T-cell (primary cell): Measurements from ENCODE around the gene BSG. TPM values are rescaled to one million over a fixed set of nuclear protein-coding genes. Genes with fewer than 3 reads are reported as not detected.

Experiments used
- ATAC-seq, 4 experiments: fragments of 200-7000 bp in 3 of 4; fragments of 150-1000 bp in 1 of 4; cut with Tn5 transposase; replicated peaks in 1 of 4; 1 replicate in 3 of 4; 2 replicates in 1 of 4; pipeline ENCODE4 v1.10.0; 2021; ENCODE audit warnings: moderate library complexity in 3 of 4, mild to moderate bottlenecking in 2 of 4, moderate number of reproducible peaks in 1 of 4
- CTCF ChIA-PET, 2 donors: fragments of 300-600 bp; sonication (Branson Sonifier 250); formaldehyde crosslinking; loops; one replicate each; lab custom pipeline; 2022; ENCODE audit warnings: antibody characterized with exemption in 2 of 2; lab: Charles Lee
- POLR2A ChIA-PET, 2 donors: fragments of 300-600 bp; sonication (Branson Sonifier 250); formaldehyde crosslinking; loops; one replicate each; lab custom pipeline; 2022; ENCODE audit warnings: antibody characterized with exemption in 2 of 2; lab: Charles Lee
- DNase-seq, 35 experiments: peaks; one replicate each; pipeline versions ENCODE4 v3.0.0 to v3.0.0-alpha.2; 2013 to 2023
- H3K27ac ChIP-seq: one replicate; pipeline ENCODE4 v1.5.1; 2013; ENCODE audit warnings: low read length
- H3K27me3 ChIP-seq, 2 experiments: replicated peaks in 1 of 2; 1 replicate in 1 of 2; 2 replicates in 1 of 2; pipeline versions ENCODE4 v1.6.1 to v1.7.0; 2013; ENCODE audit warnings: low read length in 1 of 2, mixed read lengths in 1 of 2; ENCODE audit not compliant: control insufficient read depth in 2 of 2, insufficient read depth in 2 of 2; ENCODE audit errors: extremely low read depth in 1 of 2
- H3K36me3 ChIP-seq, 2 donors: 1 replicate in 1 of 2; 2 replicates in 1 of 2; pipeline versions ENCODE4 v1.6.1 to v1.7.0; 2013; ENCODE audit warnings: low read length in 1 of 2; ENCODE audit not compliant: control insufficient read depth in 2 of 2, insufficient read depth in 1 of 2; ENCODE audit errors: extremely low read depth in 1 of 2
- H3K4me1 ChIP-seq, 2 experiments: 1 replicate in 1 of 2; 2 replicates in 1 of 2; pipeline versions ENCODE4 v1.6.1 to v1.7.0; 2013; ENCODE audit warnings: low read length in 2 of 2, mixed read lengths in 1 of 2; ENCODE audit not compliant: insufficient read depth in 2 of 2, control insufficient read depth in 1 of 2; ENCODE audit errors: extremely low read depth in 1 of 2
- H3K4me3 ChIP-seq, 2 donors: 1 replicate in 1 of 2; 2 replicates in 1 of 2; pipeline versions ENCODE4 v1.5.1 to v1.7.0; 2013; ENCODE audit warnings: mild to moderate bottlenecking in 2 of 2, low read length in 1 of 2, moderate library complexity in 1 of 2; ENCODE audit not compliant: control insufficient read depth in 1 of 2; ENCODE audit errors: extremely low read depth in 1 of 2
- H3K9me3 ChIP-seq: 2 replicates; pipeline ENCODE4 v1.7.0; 2013
- H3K27ac Mint-ChIP-seq, 2 donors: one replicate each; pipeline ENCODE4 v1.8.0; 2020 to 2021; ENCODE audit warnings: mild to moderate bottlenecking in 2 of 2, mixed read lengths in 2 of 2
- H3K27me3 Mint-ChIP-seq, 2 donors: one replicate each; pipeline ENCODE4 v1.8.0; 2021 to 2022; ENCODE audit warnings: mixed read lengths in 2 of 2
- H3K36me3 Mint-ChIP-seq: one replicate; pipeline ENCODE4 v1.8.0; 2021; ENCODE audit warnings: mixed read lengths
- H3K4me1 Mint-ChIP-seq, 3 donors: one replicate each; pipeline ENCODE4 v1.8.0; 2020 to 2022; ENCODE audit warnings: mixed read lengths in 3 of 3, mild to moderate bottlenecking in 1 of 3
- H3K4me3 Mint-ChIP-seq, 3 donors: one replicate each; pipeline ENCODE4 v1.8.0; 2020 to 2022; ENCODE audit warnings: mild to moderate bottlenecking in 3 of 3, mixed read lengths in 3 of 3, moderate library complexity in 3 of 3
- H3K9me3 Mint-ChIP-seq, 3 donors: one replicate each; pipeline ENCODE4 v1.8.0; 2020 to 2022; ENCODE audit warnings: mixed read lengths in 3 of 3
- WGBS: methylation state at CpG from one replicate; pipeline ENCODE4 v1.1.5; 2013; ENCODE audit warnings: missing lambda C conversion rate; ENCODE audit not compliant: insufficient coverage; 5-methylcytosine and 5-hydroxymethylcytosine counted together
- total RNA-seq, 35 experiments: library from RNA in 6 of 35; stranded (reverse) in 6 of 35; fragments of 120-200 nt in 1 of 35; gene quantifications; one replicate each; pipeline versions ENCODE4 v1.2.1 to v1.2.4 and lab custom pipeline; 2013 to 2026

Gene BSG
- total RNA-seq, 5 donors from 2014 or later (not counting 1 experiment from before 2014, with no cell fraction given) = 89.3 to 165 (median 152) TPM

GRCh38 chr19:579842-580155 lies 7.4 kb downstream of the BSG start:
- peaks cover 17 to 25% (median 18%) of the 10 kb centered on the region in 3 donors for H3K4me1 Mint-ChIP-seq
- POLR2A ChIA-PET = no interaction called here
- H3K4me3 Mint-ChIP-seq = no peak overlapping the region
- no peak for DNase-seq
- H3K36me3 Mint-ChIP-seq = no peaks in the 10 kb centered on the region
- WGBS = 95% methylated on average over 11 of the region's 11 CpGs
- H3K27me3 ChIP-seq = peaks cover 0 to 11% of the 10 kb centered on the region in 2 experiments
- H3K27me3 Mint-ChIP-seq = peaks cover 0 to 2% of the 10 kb centered on the region in 2 donors
- no peak overlapping the region for H3K4me3 ChIP-seq
- ATAC-seq = no peak
- no peak overlapping the region for H3K27ac Mint-ChIP-seq
- peaks cover 7 to 48% of the 10 kb centered on the region in 2 donors for H3K36me3 ChIP-seq
- CTCF ChIA-PET = no interaction called here
- H3K4me1 ChIP-seq = peaks cover 7 to 35% of the 10 kb centered on the region in 2 experiments
- no peaks in the 10 kb centered on the region for H3K9me3 ChIP-seq
- H3K9me3 Mint-ChIP-seq = no peaks in the 10 kb centered on the region
- H3K27ac ChIP-seq = no peak overlapping the region

DNA sequence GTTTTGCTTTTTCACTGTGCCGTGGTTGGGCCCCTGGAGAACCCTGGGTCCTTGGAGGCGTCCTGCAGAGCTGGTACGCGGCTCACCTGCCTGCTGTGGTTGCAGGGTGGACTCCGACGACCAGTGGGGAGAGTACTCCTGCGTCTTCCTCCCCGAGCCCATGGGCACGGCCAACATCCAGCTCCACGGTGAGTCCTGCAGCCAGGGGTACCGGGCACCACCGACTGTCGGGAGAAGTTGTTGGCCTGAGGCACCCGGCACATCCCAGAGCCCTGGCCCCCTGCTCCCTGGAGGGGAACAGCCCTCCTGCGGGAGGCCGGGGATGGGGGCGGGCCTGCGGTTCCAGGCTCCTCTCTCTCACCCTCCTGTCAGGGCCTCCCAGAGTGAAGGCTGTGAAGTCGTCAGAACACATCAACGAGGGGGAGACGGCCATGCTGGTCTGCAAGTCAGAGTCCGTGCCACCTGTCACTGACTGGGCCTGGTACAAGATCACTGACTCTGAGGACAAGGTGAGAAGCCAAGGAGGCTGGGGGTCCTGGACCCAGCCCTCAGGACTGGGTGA lies 8.0 kb downstream of the BSG start:
- ATAC-seq (no peak), DNase-seq (no peak)
- WGBS = 88% methylated on average over 22 of the region's 22 CpGs
- peaks cover 7 to 48% of the 10 kb centered on the region in 2 donors for H3K36me3 ChIP-seq
- H3K4me1 ChIP-seq = peaks cover 7 to 30% of the 10 kb centered on the region in 2 experiments
- H3K27me3 ChIP-seq = peaks cover 0 to 14% of the 10 kb centered on the region in 2 experiments
- no peaks in the 10 kb centered on the region for H3K36me3 Mint-ChIP-seq
- ChIA-PET CTCF (no interaction called here), POLR2A (no interaction called here)
- no peaks in the 10 kb centered on the region for H3K9me3 Mint-ChIP-seq
- no peaks in the 10 kb centered on the region for H3K9me3 ChIP-seq
- H3K4me3 ChIP-seq = no peak overlapping the region
- H3K27me3 Mint-ChIP-seq = peaks cover 0 to 2% of the 10 kb centered on the region in 2 donors
- peaks cover 13 to 20% (median 13%) of the 10 kb centered on the region in 3 donors for H3K4me1 Mint-ChIP-seq
- no peak overlapping the region for H3K27ac Mint-ChIP-seq
- H3K4me3 Mint-ChIP-seq = no peak overlapping the region
- H3K27ac ChIP-seq = no peak overlapping the region

DNA sequence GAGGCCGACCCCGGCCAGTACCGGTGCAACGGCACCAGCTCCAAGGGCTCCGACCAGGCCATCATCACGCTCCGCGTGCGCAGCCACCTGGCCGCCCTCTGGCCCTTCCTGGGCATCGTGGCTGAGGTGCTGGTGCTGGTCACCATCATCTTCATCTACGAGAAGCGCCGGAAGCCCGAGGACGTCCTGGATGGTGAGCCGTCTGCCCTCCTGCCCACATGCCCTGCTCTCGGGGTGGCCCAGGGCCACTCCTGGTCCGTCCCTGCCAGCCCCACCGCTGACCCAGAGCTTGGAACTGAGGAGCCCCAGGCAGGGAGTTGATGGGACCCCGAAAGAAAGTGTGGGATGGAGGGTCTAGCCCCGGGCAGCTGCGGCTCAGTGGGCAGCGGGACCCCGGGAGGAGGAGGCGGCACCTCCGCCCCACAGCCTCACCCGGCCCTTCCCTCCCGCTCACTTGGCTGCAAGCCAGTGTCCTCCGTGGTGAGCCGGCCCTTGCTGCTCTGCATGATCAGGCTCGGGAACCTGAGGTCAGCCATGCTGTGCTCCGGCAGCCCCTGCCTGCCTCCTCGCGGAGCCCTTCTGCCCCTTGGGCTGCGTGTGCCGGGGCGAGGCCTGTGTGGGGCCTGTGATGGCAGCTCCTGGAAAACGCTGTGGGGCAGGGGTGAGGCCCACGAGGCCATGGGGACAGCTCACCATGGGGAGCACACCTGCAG lies 9.2 kb downstream of the BSG start:
- no peak for DNase-seq
- Histone ChIP-seq H3K27ac (no peak overlapping the region), H3K27me3 (peaks cover 0 to 26% of the 10 kb centered on the region in 2 experiments), H3K36me3 (peaks cover 7 to 48% of the 10 kb centered on the region in 2 donors), H3K9me3 (no peaks in the 10 kb centered on the region), H3K4me3 (no peak overlapping the region), H3K4me1 (peaks cover 2 to 19% of the 10 kb centered on the region in 2 experiments)
- ATAC-seq = no peak
- 94% methylated on average over 40 of the region's 40 CpGs for WGBS
- Mint-ChIP-seq H3K27ac (no peak overlapping the region), H3K4me3 (no peak overlapping the region), H3K36me3 (no peaks in the 10 kb centered on the region), H3K9me3 (no peaks in the 10 kb centered on the region), H3K27me3 (peaks cover 0 to 2% of the 10 kb centered on the region in 2 donors), H3K4me1 (peaks cover 9 to 11% (median 11%) of the 10 kb centered on the region in 3 donors)
- CTCF ChIA-PET = interaction anchor here in 1 of 2 donors (0.6 kb wide), 1 partner anchor 73 kb away, joined by 3 read pairs; no protein-coding TSS in a partner anchor
- POLR2A ChIA-PET = no interaction called here

DNA sequence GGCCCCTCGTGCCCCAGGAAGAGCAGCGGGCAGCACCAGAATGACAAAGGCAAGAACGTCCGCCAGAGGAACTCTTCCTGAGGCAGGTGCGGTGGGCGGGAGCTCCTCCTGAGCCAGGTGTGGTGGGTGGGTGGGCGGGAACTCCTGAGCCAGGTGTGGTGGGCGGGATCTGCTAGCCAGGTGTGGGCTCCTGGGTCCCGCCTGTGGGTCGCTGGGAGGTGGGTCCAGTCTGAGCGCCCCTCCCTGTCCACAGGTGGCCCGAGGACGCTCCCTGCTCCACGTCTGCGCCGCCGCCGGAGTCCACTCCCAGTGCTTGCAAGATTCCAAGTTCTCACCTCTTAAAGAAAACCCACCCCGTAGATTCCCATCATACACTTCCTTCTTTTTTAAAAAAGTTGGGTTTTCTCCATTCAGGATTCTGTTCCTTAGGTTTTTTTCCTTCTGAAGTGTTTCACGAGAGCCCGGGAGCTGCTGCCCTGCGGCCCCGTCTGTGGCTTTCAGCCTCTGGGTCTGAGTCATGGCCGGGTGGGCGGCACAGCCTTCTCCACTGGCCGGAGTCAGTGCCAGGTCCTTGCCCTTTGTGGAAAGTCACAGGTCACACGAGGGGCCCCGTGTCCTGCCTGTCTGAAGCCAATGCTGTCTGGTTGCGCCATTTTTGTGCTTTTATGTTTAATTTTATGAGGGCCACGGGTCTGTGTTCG lies 10.3 kb downstream of the BSG start:
- 84% methylated on average over 22 of the region's 31 CpGs for WGBS
- Mint-ChIP-seq H3K36me3 (no peaks in the 10 kb centered on the region), H3K27me3 (peaks cover 0 to 2% of the 10 kb centered on the region in 2 donors), H3K4me1 (peaks cover 3 to 6% (median 5%) of the 10 kb centered on the region in 3 donors), H3K27ac (no peak overlapping the region), H3K4me3 (no peak overlapping the region), H3K9me3 (no peaks in the 10 kb centered on the region)
- H3K27me3 ChIP-seq = peaks cover 0 to 37% of the 10 kb centered on the region in 2 experiments
- CTCF ChIA-PET = interaction anchor here in 1 of 2 donors (0.6 kb wide), 1 partner anchor 72 kb away, joined by 3 read pairs; no protein-coding TSS in a partner anchor
- H3K4me3 ChIP-seq = no peak overlapping the region
- DNase-seq (no peak), ATAC-seq (no peak)
- H3K9me3 ChIP-seq = no peaks in the 10 kb centered on the region
- POLR2A ChIA-PET = no interaction called here
- peaks cover 7 to 44% of the 10 kb centered on the region in 2 donors for H3K36me3 ChIP-seq
- no peak overlapping the region for H3K27ac ChIP-seq
- H3K4me1 ChIP-seq = peaks cover 0 to 8% of the 10 kb centered on the region in 2 experiments

- no peaks in the 10 kb centered on the region for H3K9me3 ChIP-seq
- Mint-ChIP-seq H3K36me3 (no peaks in the 10 kb centered on the region), H3K4me1 (peaks cover 4 to 7% (median 6%) of the 10 kb centered on the region in 3 donors), H3K9me3 (no peaks in the 10 kb centered on the region), H3K27ac (no peak overlapping the region), H3K27me3 (peaks cover 4 to 5% of the 10 kb centered on the region in 2 donors), H3K4me3 (no peak overlapping the region)
- WGBS = 96% methylated on average over 10 of the region's 27 CpGs
- POLR2A ChIA-PET = no interaction called here
- H3K36me3 ChIP-seq = peaks cover 7 to 39% of the 10 kb centered on the region in 2 donors
- CTCF ChIA-PET = interaction anchor here in 1 of 2 donors (0.6 kb wide), 1 partner anchor 72 kb away, joined by 3 read pairs; no protein-coding TSS in a partner anchor
- H3K4me3 ChIP-seq = no peak overlapping the region
- no peak for DNase-seq
- H3K27me3 ChIP-seq = peaks cover 0 to 44% of the 10 kb centered on the region in 2 experiments
- no peak overlapping the region for H3K27ac ChIP-seq
- H3K4me1 ChIP-seq = peaks cover 0 to 14% of the 10 kb centered on the region in 2 experiments
- ATAC-seq = no peak
Observed at GRCh38 chr19:583198-583967, 11.0 kb downstream of the BSG start.

GRCh38 chr19:583968-584239 lies 11.5 kb downstream of the BSG start:
- ATAC-seq (no peak), DNase-seq (no peak)
- peaks cover 0 to 19% of the 10 kb centered on the region in 2 experiments for H3K4me1 ChIP-seq
- Mint-ChIP-seq H3K4me1 (peaks cover 5 to 9% (median 6%) of the 10 kb centered on the region in 3 donors), H3K4me3 (no peak overlapping the region), H3K9me3 (no peaks in the 10 kb centered on the region), H3K27me3 (peaks cover 4 to 8% of the 10 kb centered on the region in 2 donors), H3K27ac (no peak overlapping the region), H3K36me3 (no peaks in the 10 kb centered on the region)
- CTCF ChIA-PET = interaction anchor here in 1 of 2 donors (0.6 to 0.8 kb wide), 2 partner anchors 73 to 150 kb away, joined by 3 to 5 read pairs; no protein-coding TSS in a partner anchor
- WGBS = 87% methylated on average over 5 of the region's 5 CpGs
- no peak overlapping the region for H3K27ac ChIP-seq
- POLR2A ChIA-PET = no interaction called here
- no peaks in the 10 kb centered on the region for H3K9me3 ChIP-seq
- H3K27me3 ChIP-seq = peaks cover 0 to 50% of the 10 kb centered on the region in 2 experiments
- peaks cover 7 to 39% of the 10 kb centered on the region in 2 donors for H3K36me3 ChIP-seq
- H3K4me3 ChIP-seq = no peak overlapping the region
